MM.1S (cell line): ENCODE data around the gene ST7.

ENCODE experiments used
- EZH2 ChIP-seq: fragments of 300-600 bp; sonication (generic); optimal IDR thresholded peaks from 2 replicates; pipeline ENCODE3; 2017; ENCODE audit warnings: low read depth, mild to moderate bottlenecking, antibody characterized with exemption, low read length, mixed read lengths
- TF ChIP-seq, protein P1 (sequence below): fragments of 300-600 bp; sonication (generic); IDR thresholded peaks from 2 replicates; pipeline ENCODE4 v1.5.1; 2016; ENCODE audit warnings: antibody characterized with exemption, low read length, mixed read lengths

DNA sequence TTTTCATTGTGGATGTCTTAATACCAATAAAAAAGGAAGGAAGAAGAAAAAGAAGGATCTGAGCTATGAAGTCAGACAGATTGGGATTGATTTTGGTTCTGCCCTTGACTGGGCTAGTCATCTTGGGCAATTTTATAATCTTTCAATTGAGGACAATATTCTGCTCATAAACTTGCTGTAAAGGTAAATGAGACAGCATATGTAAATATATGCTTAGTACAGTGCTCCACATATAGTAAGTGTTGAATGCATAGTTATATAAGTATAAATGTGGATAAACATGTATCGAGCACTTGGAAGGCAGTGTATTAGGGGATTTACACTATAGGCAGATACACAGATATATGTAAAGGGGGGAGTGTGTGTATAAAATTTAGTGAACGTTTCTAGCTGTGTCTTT lies 85.1 kb downstream of the ST7 start:
- TF ChIP-seq, protein P1, sequence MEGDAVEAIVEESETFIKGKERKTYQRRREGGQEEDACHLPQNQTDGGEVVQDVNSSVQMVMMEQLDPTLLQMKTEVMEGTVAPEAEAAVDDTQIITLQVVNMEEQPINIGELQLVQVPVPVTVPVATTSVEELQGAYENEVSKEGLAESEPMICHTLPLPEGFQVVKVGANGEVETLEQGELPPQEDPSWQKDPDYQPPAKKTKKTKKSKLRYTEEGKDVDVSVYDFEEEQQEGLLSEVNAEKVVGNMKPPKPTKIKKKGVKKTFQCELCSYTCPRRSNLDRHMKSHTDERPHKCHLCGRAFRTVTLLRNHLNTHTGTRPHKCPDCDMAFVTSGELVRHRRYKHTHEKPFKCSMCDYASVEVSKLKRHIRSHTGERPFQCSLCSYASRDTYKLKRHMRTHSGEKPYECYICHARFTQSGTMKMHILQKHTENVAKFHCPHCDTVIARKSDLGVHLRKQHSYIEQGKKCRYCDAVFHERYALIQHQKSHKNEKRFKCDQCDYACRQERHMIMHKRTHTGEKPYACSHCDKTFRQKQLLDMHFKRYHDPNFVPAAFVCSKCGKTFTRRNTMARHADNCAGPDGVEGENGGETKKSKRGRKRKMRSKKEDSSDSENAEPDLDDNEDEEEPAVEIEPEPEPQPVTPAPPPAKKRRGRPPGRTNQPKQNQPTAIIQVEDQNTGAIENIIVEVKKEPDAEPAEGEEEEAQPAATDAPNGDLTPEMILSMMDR = no peak
- no peak for TF ChIP-seq EZH2
